Smooth muscle cell of the brain vasculature (primary cell): ENCODE measurements around the gene TMEM129.
A peak's percentile ranks its signal among the peaks of the same experiment; 100 is the strongest.
"Not testable (repeated sequence)": the region's sequence is repeated elsewhere in the genome, so short reads cannot be mapped to it uniquely, and the experiment has no call there.

ENCODE experiments used
- DNase-seq: peaks from one replicate; pipeline ENCODE4 v3.0.0-alpha.2; 2012; ENCODE audit warnings: low read depth, low spot score

The TMEM129 gene

GRCh38 chr4:1721666-1722550 lies 785 bp upstream of the TMEM129 start:
- DNase-seq: no peak

- no peak for DNase-seq
Observed at GRCh38 chr4:1720163-1720983, 750 bp downstream of the TMEM129 start.

- DNase-seq: no peak
Observed at GRCh38 chr4:1718095-1718850, 2.9 kb downstream of the TMEM129 start.

GRCh38 chr4:1717129-1718094 lies 3.7 kb downstream of the TMEM129 start:
- no peak for DNase-seq

GRCh38 chr4:1716065-1716945 lies 4.8 kb downstream of the TMEM129 start:
- DNase-seq: no peak

- no peak for DNase-seq
Observed at GRCh38 chr4:1715002-1715758, 5.9 kb downstream of the TMEM129 start.

- no peak for DNase-seq
Observed at GRCh38 chr4:1714303-1715001, 6.7 kb downstream of the TMEM129 start.

- no peak for DNase-seq
Observed at GRCh38 chr4:1713003-1713851, 7.9 kb downstream of the TMEM129 start.

- DNase-seq: peak; percentile 44
Observed at GRCh38 chr4:1712216-1713002, 8.7 kb downstream of the TMEM129 start, which contains the start of gene SLBP. TSS of gene SLBP (minus strand) at chr4:1712319. CDS start at chr4:1712188, 131 bp downstream.

GRCh38 chr4:1711571-1712215 lies 9.4 kb downstream of the TMEM129 start:
- DNase-seq: no peak

- no peak for DNase-seq
Observed at GRCh38 chr4:1711055-1711570, 10.0 kb downstream of the TMEM129 start.

GRCh38 chr4:1708581-1708980 lies 12.5 kb downstream of the TMEM129 start:
- DNase-seq: no peak

GRCh38 chr4:1706358-1706757 lies 14.8 kb downstream of the TMEM129 start:
- DNase-seq: no peak

- DNase-seq: no peak
Observed at GRCh38 chr4:1705732-1706131, 15.4 kb downstream of the TMEM129 start.

GRCh38 chr4:1703867-1704266 lies 17.3 kb downstream of the TMEM129 start:
- DNase-seq: no peak

GRCh38 chr4:1701671-1702070 lies 19.5 kb downstream of the TMEM129 start:
- not testable (repeated sequence) for DNase-seq
